DMS153 treated with DMSO at 0.1 percent for 48 hours (cell line): ENCODE measurements around the gene DAZAP1.

Experiments used
- DNase-seq: peaks from one replicate; lab custom pipeline; 2025; ENCODE audit not compliant: unreplicated experiment; lab: John Stamatoyannopoulos, UW

DAZAP1 gene

GRCh38 chr19:1393841-1394240 lies 13.5 kb upstream of the DAZAP1 start:
- DNase-seq, result no peak

- DNase-seq, result no peak
These were observed 12.9 kb upstream of the DAZAP1 start for GRCh38 chr19:1394252-1395193.

GRCh38 chr19:1395194-1396018 lies 12.0 kb upstream of the DAZAP1 start:
- DNase-seq, result no peak

- no peak for DNase-seq
These were observed 11.2 kb upstream of the DAZAP1 start for GRCh38 chr19:1396019-1396767.

- DNase-seq, result no peak
These were observed 10.4 kb upstream of the DAZAP1 start for GRCh38 chr19:1396768-1397679.

- no peak for DNase-seq
These were observed 9.5 kb upstream of the DAZAP1 start for GRCh38 chr19:1397838-1398237.

GRCh38 chr19:1399079-1399478 lies 8.3 kb upstream of the DAZAP1 start:
- DNase-seq, result no peak

- DNase-seq, result no peak
These were observed 7.6 kb upstream of the DAZAP1 start for GRCh38 chr19:1399745-1400144.

GRCh38 chr19:1400281-1401137 lies 6.9 kb upstream of the DAZAP1 start:
- DNase-seq, result no peak

- no peak for DNase-seq
These were observed 6.1 kb upstream of the DAZAP1 start, which contains the start of gene GAMT for GRCh38 chr19:1401138-1401888. GAMT (minus strand) TSS chr19:1401542; CDS start chr19:1401476, 66 bp downstream.

- no peak for DNase-seq
These were observed 5.5 kb upstream of the DAZAP1 start for GRCh38 chr19:1401889-1402217.

- DNase-seq, result no peak
These were observed 4.8 kb upstream of the DAZAP1 start for GRCh38 chr19:1402411-1403070.

- DNase-seq, result peak; percentile 77
These were observed 435 bp upstream of the DAZAP1 start for GRCh38 chr19:1406774-1407527.

GRCh38 chr19:1408300-1409203 lies 1.2 kb downstream of the DAZAP1 start:
- no peak for DNase-seq

GRCh38 chr19:1409204-1410005 lies 2.0 kb downstream of the DAZAP1 start:
- DNase-seq, result no peak
